KMS-11 (cell line): ENCODE data around the gene CDK6.
A peak's percentile ranks its signal among the peaks of the same experiment; 100 is the strongest.

ENCODE experiments used
- H2AFZ ChIP-seq: fragments of 200-600 bp; sonication (generic); 2 replicates; pipeline ENCODE4 v1.6.1; 2016; ENCODE audit warnings: antibody characterized with exemption, mixed run types, low read depth
- H3K27ac ChIP-seq: fragments of 200-600 bp; sonication (generic); 2 replicates; pipeline ENCODE4 v1.6.1; 2016; ENCODE audit warnings: mild to moderate bottlenecking, mixed run types
- H3K27me3 ChIP-seq: fragments of 200-600 bp; sonication (generic); 2 replicates; pipeline ENCODE4 v1.6.1; 2017; ENCODE audit warnings: mild to moderate bottlenecking, low read depth, mixed run types, moderate library complexity; ENCODE audit not compliant: insufficient read depth
- H3K36me3 ChIP-seq: fragments of 200-600 bp; sonication (generic); 2 replicates; pipeline ENCODE4 v1.6.1; 2017; ENCODE audit warnings: mild to moderate bottlenecking, mixed run types; ENCODE audit not compliant: insufficient read depth
- H3K4me1 ChIP-seq: fragments of 200-600 bp; sonication (generic); 2 replicates; pipeline ENCODE4 v1.6.1; 2016; ENCODE audit warnings: mild to moderate bottlenecking, low read depth, mixed run types; ENCODE audit not compliant: poor library complexity, severe bottlenecking
- H3K4me2 ChIP-seq: fragments of 200-600 bp; sonication (generic); 2 replicates; pipeline ENCODE4 v1.7.0; 2016; ENCODE audit warnings: mild to moderate bottlenecking, mixed run types
- H3K4me3 ChIP-seq: fragments of 200-600 bp; sonication (generic); IDR thresholded peaks from 2 replicates; pipeline ENCODE4 v1.6.1; 2017; ENCODE audit warnings: low read depth, low read length, mixed read lengths; ENCODE audit not compliant: insufficient read depth
- H3K79me2 ChIP-seq: fragments of 200-600 bp; sonication (generic); 2 replicates; pipeline ENCODE4 v1.6.1; 2016; ENCODE audit warnings: low read depth, mixed run types; ENCODE audit not compliant: insufficient read depth
- H3K9ac ChIP-seq: fragments of 200-600 bp; sonication (generic); 2 replicates; pipeline ENCODE4 v1.6.1; 2016; ENCODE audit warnings: mild to moderate bottlenecking, mixed run types
- H4K20me1 ChIP-seq: fragments of 200-600 bp; sonication (generic); 2 replicates; pipeline ENCODE4 v1.6.1; 2016; ENCODE audit warnings: mild to moderate bottlenecking, mixed run types; ENCODE audit not compliant: insufficient read depth
- CTCF ChIP-seq: fragments of 200-600 bp; sonication (generic); conservative IDR thresholded peaks from 2 replicates; pipeline ENCODE4 v1.6.1; 2017; ENCODE audit warnings: low read depth, mild to moderate bottlenecking, antibody characterized with exemption, low read length, moderate library complexity, mixed read lengths

CDK6 gene

GRCh38 chr7:92765725-92766124 lies 70.6 kb downstream of the CDK6 start:
- no peak overlapping the region for H3K4me3 ChIP-seq
- H2AFZ ChIP-seq: no peak overlapping the region
- H3K9ac ChIP-seq: no peak overlapping the region
- no peak for TF ChIP-seq CTCF
- H3K36me3 ChIP-seq: peaks cover 3% of the 10 kb centered on the region; the same call in 1 of the 2 replicates
- peak overlapping the region; percentile 91; the same call in 1 of the 2 replicates for H3K4me2 ChIP-seq
- no peak overlapping the region; the same call in 1 of the 2 replicates for H3K27ac ChIP-seq
- 0 out of 2 replicates have a peak, but pooled peaks cover 7% of the 10 kb centered on the region for H4K20me1 ChIP-seq
- peaks cover 100% of the 10 kb centered on the region for H3K4me1 ChIP-seq
- H3K79me2 ChIP-seq: peaks cover 98% of the 10 kb centered on the region
- H3K27me3 ChIP-seq: no peaks in the 10 kb centered on the region

- peaks cover 98% of the 10 kb centered on the region for H3K79me2 ChIP-seq
- H3K4me3 ChIP-seq: no peak overlapping the region
- no peak overlapping the region for H2AFZ ChIP-seq
- peak overlapping the region; percentile 91; the same call in 1 of the 2 replicates for H3K4me2 ChIP-seq
- 0 out of 2 replicates have a peak, but pooled peaks have one; percentile 18 for TF ChIP-seq CTCF
- H3K36me3 ChIP-seq: peaks cover 4% of the 10 kb centered on the region; the same call in 1 of the 2 replicates
- 0 out of 2 replicates have a peak, but pooled peaks cover 7% of the 10 kb centered on the region for H4K20me1 ChIP-seq
- no peak overlapping the region for H3K9ac ChIP-seq
- H3K27me3 ChIP-seq: no peaks in the 10 kb centered on the region
- H3K27ac ChIP-seq: peak overlapping the region; percentile 31; the same call in 1 of the 2 replicates
- H3K4me1 ChIP-seq: peaks cover 98% of the 10 kb centered on the region
Measured at GRCh38 chr7:92763636-92764423, 72.5 kb downstream of the CDK6 start.

GRCh38 chr7:92762851-92763250 lies 73.5 kb downstream of the CDK6 start:
- H3K27me3 ChIP-seq: no peaks in the 10 kb centered on the region
- peaks cover 93% of the 10 kb centered on the region for H3K4me1 ChIP-seq
- H2AFZ ChIP-seq: no peak overlapping the region
- no peak for TF ChIP-seq CTCF
- peaks cover 10% of the 10 kb centered on the region; the same call in 1 of the 2 replicates for H3K36me3 ChIP-seq
- H3K27ac ChIP-seq: peak overlapping the region; percentile 31; the same call in 1 of the 2 replicates
- H3K79me2 ChIP-seq: peaks cover 98% of the 10 kb centered on the region
- 0 out of 2 replicates have a peak, but pooled peaks cover 7% of the 10 kb centered on the region for H4K20me1 ChIP-seq
- H3K4me2 ChIP-seq: peak overlapping the region; percentile 91; the same call in 1 of the 2 replicates
- no peak overlapping the region for H3K9ac ChIP-seq
- H3K4me3 ChIP-seq: no peak overlapping the region

- TF ChIP-seq CTCF: no peak
- Histone ChIP-seq H4K20me1 (0 out of 2 replicates have a peak, but pooled peaks cover 9% of the 10 kb centered on the region), H3K27me3 (no peaks in the 10 kb centered on the region), H2AFZ (no peak overlapping the region), H3K4me3 (no peak overlapping the region), H3K27ac (0 out of 2 replicates have a peak overlapping the region, but pooled peaks have one; percentile 7), H3K4me2 (peak overlapping the region; percentile 8; the same call in 1 of the 2 replicates), H3K79me2 (peaks cover 98% of the 10 kb centered on the region), H3K9ac (no peak overlapping the region), H3K4me1 (peaks cover 93% of the 10 kb centered on the region), H3K36me3 (peaks cover 10% of the 10 kb centered on the region; the same call in 1 of the 2 replicates)
Measured at GRCh38 chr7:92761391-92762097, 74.8 kb downstream of the CDK6 start.
